Right renal pelvis (tissue), 4 donors: ENCODE data around the gene ABL2. TPM values are rescaled to one million over a fixed set of nuclear protein-coding genes. Genes with fewer than 3 reads are reported as not detected.

Source experiments
- DNase-seq, 4 donors: peaks; one replicate each; pipeline ENCODE4 v3.0.0-alpha.2; 2013; ENCODE audit warnings: low read depth in 4 of 4, low spot score in 3 of 4, missing footprints in 1 of 4
- polyA plus RNA-seq, 4 donors: library from polyadenylated mRNA; unstranded; fragments of 120-200 nt; gene quantifications; one replicate each; pipeline ENCODE4 v1.2.1, GENCODE V29; 2013; ENCODE audit not compliant: insufficient read length in 4 of 4

Gene ABL2
- polyA plus RNA-seq, 4 donors: 10.7 to 11.2 (median 10.9) TPM

GRCh38 chr1:179061360-179062282 is 167.9 kb downstream of the ABL2 start:
- no peak for DNase-seq

GRCh38 chr1:179058487-179059483 is 170.7 kb downstream of the ABL2 start:
- no peak for DNase-seq

DNA sequence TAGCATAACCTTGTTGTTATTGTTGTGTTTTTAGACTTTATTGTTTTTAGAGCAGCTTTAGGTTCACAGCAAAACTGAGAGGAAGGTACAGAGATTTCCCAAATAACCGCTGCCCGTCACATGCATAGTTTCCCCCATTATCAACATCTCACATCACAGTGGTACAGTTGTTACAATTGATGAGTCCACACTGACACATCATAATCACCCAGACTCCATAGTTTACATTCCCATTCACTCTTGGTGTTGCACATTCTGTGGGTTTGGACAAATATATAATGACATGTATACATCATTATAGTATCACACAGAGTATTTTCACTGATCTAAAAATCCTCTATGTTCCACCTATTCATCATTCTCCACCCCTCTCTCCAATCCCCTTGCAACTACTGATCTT is 173.5 kb downstream of the ABL2 start:
- DNase-seq: no peak

GRCh38 chr1:179053486-179053885 is 176.0 kb downstream of the ABL2 start:
- DNase-seq: no peak

GRCh38 chr1:179052776-179053175 is 176.7 kb downstream of the ABL2 start:
- DNase-seq: no peak

Other genes with a start within 250 kb of the ABL2 start
- gene FAM20B, start 203.8 kb downstream of the ABL2 start, polyA plus RNA-seq: 10 to 100 TPM; 41.9 to 47.7 (median 46.8) TPM
- gene TOR3A, start 147.6 kb downstream of the ABL2 start, polyA plus RNA-seq: 10 to 100 TPM; 24.3 to 26.4 (median 24.9) TPM
- gene SOAT1, start 64.1 kb upstream of the ABL2 start, polyA plus RNA-seq: 10 to 100 TPM; 30.4 to 39.0 (median 36.2) TPM
- gene AXDND1, start 136.3 kb upstream of the ABL2 start, polyA plus RNA-seq: 10 to 100 TPM; 10.4 to 21.9 (median 12.6) TPM